K562 (cell line): ENCODE data around the gene NME2. TPM values are rescaled to one million over a fixed set of nuclear protein-coding genes. Genes with fewer than 3 reads are reported as not detected.

Source experiments
- CBFA2T2 ChIP-seq: fragments of 450-650 bp; conservative IDR thresholded peaks from 2 replicates; pipeline ENCODE4 v1.6.1; 2017; ENCODE audit warnings: mild to moderate bottlenecking
- DLX4 ChIP-seq: fragments of 250-450 bp; sonication (Bioruptor Pico); IDR thresholded peaks from 2 replicates; pipeline ENCODE4 v1.6.1; 2021; ENCODE audit warnings: mild to moderate bottlenecking
- GTF2F1 ChIP-seq: IDR thresholded peaks from 2 replicates; pipeline ENCODE4 v1.6.1; 2011; ENCODE audit warnings: low read depth, low read length, improper control_type of control experiment
- GTF3C2 ChIP-seq: IDR thresholded peaks from 3 replicates; pipeline ENCODE4 v1.6.1; 2011; ENCODE audit warnings: borderline replicate concordance, mild to moderate bottlenecking, moderate library complexity; ENCODE audit not compliant: insufficient read length; ENCODE audit errors: extremely low read depth
- KLF13 ChIP-seq: fragments of 450-650 bp; IDR thresholded peaks from 2 replicates; pipeline ENCODE4 v1.6.1; 2016; ENCODE audit warnings: missing genetic modification characterization, low read depth, mild to moderate bottlenecking, missing compliant biosample characterization, moderate library complexity, borderline replicate concordance
- LCOR ChIP-seq: sonication (generic); formaldehyde crosslinking; IDR thresholded peaks from 2 replicates; pipeline ENCODE4 v1.8.0; 2022; ENCODE audit warnings: mild to moderate bottlenecking, missing genetic modification reagents
- MTA2 ChIP-seq: fragments of 450-650 bp; IDR thresholded peaks from 2 replicates; pipeline ENCODE4 v1.6.1; 2016; ENCODE audit warnings: low read depth
- PHF21A ChIP-seq: fragments of 450-650 bp; IDR thresholded peaks from 2 replicates; pipeline ENCODE4 v1.6.1; 2017; ENCODE audit warnings: low read depth, borderline replicate concordance
- POLR3A ChIP-seq: IDR thresholded peaks from 2 replicates; pipeline ENCODE4 v1.6.1; 2011; ENCODE audit warnings: borderline replicate concordance, mild to moderate bottlenecking, moderate library complexity; ENCODE audit not compliant: insufficient read length, insufficient read depth; ENCODE audit errors: extremely low read depth
- RREB1 ChIP-seq: fragments of 250-450 bp; sonication (Bioruptor Pico); IDR thresholded peaks from 2 replicates; pipeline ENCODE4 v1.4.0; 2020
- SAP30 ChIP-seq: fragments of 200-600 bp; sonication (generic); IDR thresholded peaks from 2 replicates; pipeline ENCODE4 v1.6.1; 2012; ENCODE audit warnings: borderline replicate concordance, low read depth, mild to moderate bottlenecking, moderate library complexity, low read length, control low read depth, inconsistent platforms; ENCODE audit not compliant: insufficient read depth, poor library complexity, severe bottlenecking
- ZC3H11A ChIP-seq: IDR thresholded peaks from 2 replicates; pipeline ENCODE4 v1.6.1; 2012; ENCODE audit warnings: low read depth, low read length, improper control_type of control experiment
- ZFP36 ChIP-seq: fragments of 150-350 bp; IDR thresholded peaks from 2 replicates; pipeline ENCODE4 v1.6.1; 2018; ENCODE audit warnings: low read length, low read depth; ENCODE audit not compliant: partially characterized antibody
- ZNF280B ChIP-seq: fragments of 250-450 bp; sonication (Bioruptor Pico); IDR thresholded peaks from 2 replicates; pipeline ENCODE4 v1.5.1; 2021; ENCODE audit warnings: mild to moderate bottlenecking
- ZNF79 ChIP-seq: fragments of 250-450 bp; sonication (Bioruptor Pico); IDR thresholded peaks from 2 replicates; pipeline ENCODE4 v1.4.0; 2020; ENCODE audit warnings: low read depth, mild to moderate bottlenecking, moderate library complexity
- polyA plus RNA-seq, 8 experiments: library from polyadenylated mRNA; depleted of rRNA in 4 of 8; stranded (reverse) in 5 of 8; unstranded in 3 of 8; fragments of >200 nt; fragmentation: Nextera tagmentation in 2 of 8; fragmentation: Illumina TruSeq in 1 of 8; extraction: Ambion mirVana in 2 of 8; extraction: Trizol in 1 of 8; gene quantifications; 2 replicates each; pipeline versions ENCODE4 v1.2.1 to v1.2.3, GENCODE V29; 2011 to 2014; ENCODE audit warnings: inconsistent platforms in 1 of 8, missing spikeins in 1 of 8
- total RNA-seq, 7 experiments: library from RNA; depleted of rRNA in 6 of 7; stranded (reverse); fragments of >200 nt in 6 of 7; fragmentation: Illumina TruSeq in 2 of 7; extraction: Trizol in 2 of 7; gene quantifications; 2 replicates each; pipeline versions ENCODE4 v1.2.1 to v1.2.3, GENCODE V29; 2011 to 2021; ENCODE audit warnings: low replicate concordance in 1 of 7

NME2 gene
- total and polyA plus RNA-seq, 9 of the 15 experiments (the other 6 are each of a cell fraction or from before 2014, with no cell fraction given), result 684 to 1,202 (median 924) TPM

- TF ChIP-seq GTF2F1 (peak; percentile 90), DLX4 (CRISPR knock-in tag) (no peak), MTA2 (no peak), SAP30 (peak; percentile 99), ZC3H11A (peak; percentile 99), LCOR (CRISPR knock-in tag) (peak; percentile 74), RREB1 (0 out of 2 replicates have a peak, but pooled peaks have one; percentile 56), CBFA2T2 (peak; percentile 43; the same call in 1 of the 2 replicates), ZNF280B (CRISPR knock-in tag) (no peak), ZFP36 (peak; percentile 24), GTF3C2 (no peak), ZNF79 (CRISPR knock-in tag) (no peak), POLR3A (no peak), KLF13 (tag) (peak; percentile 75; the same call in 1 of the 2 replicates), PHF21A (no peak; the same call in 1 of the 2 replicates)
These were observed 12.8 kb upstream of the NME2 start, which contains the start of gene NME1 (continued) for GRCh38 chr17:51153210-51154072.
